HG02938 (cell line): ENCODE data around the gene NEURL4.

ENCODE experiments used
- ATAC-seq: cut with Tn5 transposase; IDR thresholded peaks from one replicate; pipeline ENCODE4 v1.9.1; 2021; ENCODE audit warnings: mild to moderate bottlenecking, moderate library complexity; ENCODE audit not compliant: unreplicated experiment

The NEURL4 gene

GRCh38 chr17:7324438-7324779 lies 4.7 kb downstream of the NEURL4 start:
- no peak for ATAC-seq

GRCh38 chr17:7323731-7324437 lies 5.3 kb downstream of the NEURL4 start:
- ATAC-seq, result no peak

- ATAC-seq, result no peak
Observed at GRCh38 chr17:7322520-7323194, 6.5 kb downstream of the NEURL4 start.

- no peak for ATAC-seq
Observed at GRCh38 chr17:7321466-7321865, 7.7 kb downstream of the NEURL4 start.

DNA sequence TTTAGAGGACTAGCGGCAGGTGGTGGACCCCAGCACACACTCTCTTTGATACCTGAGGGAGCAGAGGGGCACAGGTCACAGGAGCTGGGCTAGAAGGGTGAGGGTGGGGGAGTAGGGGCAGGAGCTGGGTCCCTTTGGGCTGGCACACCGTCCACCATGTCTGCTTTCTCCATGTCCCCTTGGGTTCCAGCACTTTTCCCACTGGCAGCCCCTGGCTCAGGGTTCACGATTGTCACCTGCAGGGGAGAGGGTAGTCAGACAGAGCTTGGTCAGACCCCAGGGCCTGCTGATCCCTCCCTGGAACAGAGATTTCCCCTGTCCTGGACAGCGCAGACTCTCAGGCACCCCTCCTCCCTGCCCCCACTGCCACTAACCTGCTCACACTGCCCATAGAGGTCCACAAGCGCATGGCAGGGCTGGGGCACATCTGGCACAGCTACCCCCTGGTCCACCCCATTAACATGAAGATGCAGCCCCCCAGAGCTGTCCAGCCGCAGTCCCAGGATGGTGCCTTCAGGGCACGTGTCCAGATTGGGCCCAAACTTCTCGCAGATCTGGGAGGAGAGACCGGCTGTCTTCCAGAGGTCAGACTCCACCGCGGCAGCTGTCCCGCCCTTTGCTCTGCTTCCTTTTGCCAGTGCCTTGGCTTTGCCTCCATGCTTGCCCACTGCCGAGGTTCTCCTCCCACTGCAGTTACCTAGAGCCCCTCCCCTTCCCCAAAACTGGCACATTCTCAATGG lies 10.8 kb downstream of the NEURL4 start:
- no peak for ATAC-seq

- ATAC-seq, result no peak
Observed at GRCh38 chr17:7317161-7317803, 11.9 kb downstream of the NEURL4 start.

- ATAC-seq, result peak; percentile 7
Observed at GRCh38 chr17:7315570-7316235, 13.4 kb downstream of the NEURL4 start.

DNA sequence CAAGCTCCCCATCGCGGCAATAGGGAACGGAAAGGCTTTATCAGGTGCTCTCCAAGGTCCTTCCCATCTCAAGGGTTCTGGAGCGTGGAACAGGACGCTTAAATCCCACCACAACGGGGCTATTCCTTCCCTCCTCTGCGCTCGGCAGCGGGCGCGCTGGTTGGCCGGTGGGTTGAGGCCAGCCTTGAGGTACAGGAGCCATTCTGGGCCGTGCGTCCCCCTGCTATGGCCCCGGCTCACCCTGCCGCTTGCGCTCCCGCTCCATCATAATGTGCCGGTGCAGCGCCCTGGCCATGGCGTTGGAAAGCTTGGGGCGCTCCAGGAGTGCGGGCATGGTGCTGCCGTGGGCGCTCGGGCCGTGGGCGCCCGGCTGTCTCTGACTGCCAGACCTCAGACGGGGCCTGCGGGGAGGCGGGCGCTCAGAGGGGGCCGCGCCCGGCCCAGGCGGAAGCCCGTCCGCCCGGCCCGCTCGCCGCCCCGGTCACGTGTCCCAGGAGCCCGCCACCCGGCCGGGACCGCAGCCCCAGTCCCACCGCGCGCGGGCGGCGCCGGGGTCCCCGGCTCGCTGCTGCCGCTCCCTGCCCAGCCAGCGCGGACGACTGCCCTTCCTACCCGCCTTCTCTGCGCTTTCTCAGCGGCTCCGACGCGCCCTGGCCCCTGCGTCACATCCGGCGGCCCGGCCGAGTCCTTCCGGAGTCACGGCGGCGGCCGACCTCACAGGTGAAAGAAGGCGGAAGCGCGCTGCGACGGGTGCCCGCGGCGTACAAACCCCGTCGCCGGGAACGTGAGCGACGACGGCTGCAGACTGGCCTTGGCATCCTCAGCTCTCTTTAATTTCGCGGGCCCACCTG lies 14.2 kb downstream of the NEURL4 start, which contains the start of gene GPS2:
Gene GPS2 (minus strand): TSS at position 642 of the 851 bp plus-strand sequence. CDS start 308 bp downstream, at position 334.
- peak; percentile 60 for ATAC-seq

DNA sequence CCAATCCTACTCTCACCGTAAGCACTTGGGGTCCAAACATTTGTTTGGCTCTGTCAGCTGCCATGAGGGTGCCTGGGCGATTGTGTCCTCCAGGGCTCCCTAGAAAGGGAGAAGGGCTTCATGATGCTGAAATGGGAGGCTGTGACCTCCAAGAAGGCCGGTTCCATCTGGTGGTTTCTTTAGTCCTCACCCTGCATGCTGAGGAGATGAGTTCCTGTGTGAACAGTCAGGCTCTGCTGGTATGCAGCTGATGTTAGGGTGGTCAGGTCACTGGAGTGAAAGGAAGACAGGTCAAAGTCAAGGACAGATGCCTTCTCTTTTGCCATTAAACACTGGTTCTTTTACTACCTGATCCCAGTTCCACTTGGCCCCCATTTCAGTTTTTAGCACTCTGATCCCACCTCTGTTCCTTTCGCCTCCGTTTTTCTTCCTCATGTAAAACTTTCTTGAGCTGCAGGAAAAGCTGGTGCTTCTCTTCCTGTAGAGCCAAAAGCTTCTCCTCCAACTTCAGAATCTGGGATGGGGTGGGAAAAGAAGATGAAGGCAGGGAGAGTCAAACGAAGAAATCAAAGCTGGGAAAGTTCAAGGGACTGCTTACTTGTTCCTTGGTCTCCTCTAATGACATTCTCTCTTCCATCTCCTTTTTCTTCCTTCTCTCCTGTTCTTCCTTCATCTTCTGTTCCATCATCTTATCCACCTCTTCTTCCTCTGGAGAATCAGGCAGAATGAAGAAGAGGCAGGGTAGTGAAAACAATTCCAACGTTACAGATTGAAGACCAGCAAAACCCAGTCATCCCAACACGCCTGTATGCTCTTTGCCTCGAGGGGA lies 15.0 kb downstream of the NEURL4 start:
- no peak for ATAC-seq

GRCh38 chr17:7313088-7313889 lies 15.8 kb downstream of the NEURL4 start:
- ATAC-seq, result no peak

GRCh38 chr17:7312432-7313087 lies 16.6 kb downstream of the NEURL4 start:
- no peak for ATAC-seq

DNA sequence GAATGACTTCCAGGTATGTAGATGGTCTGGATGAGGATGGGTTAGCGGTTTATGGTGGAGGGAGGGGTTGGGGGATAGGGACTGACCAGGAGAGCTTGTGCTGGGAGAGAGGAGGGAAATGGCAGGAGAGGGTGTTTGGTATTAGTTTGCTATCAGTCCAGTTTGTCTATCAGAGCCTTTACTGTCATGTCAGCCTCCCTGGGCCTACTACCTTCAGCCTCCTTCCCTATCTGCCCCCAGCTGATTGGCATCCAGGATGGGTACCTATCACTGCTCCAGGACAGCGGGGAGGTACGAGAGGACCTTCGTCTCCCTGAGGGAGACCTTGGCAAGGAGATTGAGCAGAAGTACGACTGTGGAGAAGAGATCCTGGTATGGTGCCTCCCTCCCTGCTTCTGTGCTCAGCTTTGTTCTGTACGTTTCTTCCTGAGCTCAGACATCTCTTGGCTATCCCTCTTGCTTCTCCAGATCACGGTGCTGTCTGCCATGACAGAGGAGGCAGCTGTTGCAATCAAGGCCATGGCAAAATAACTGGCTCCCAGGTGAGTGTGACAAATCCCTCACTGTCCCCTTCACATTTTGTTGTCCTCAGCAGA lies 17.9 kb downstream of the NEURL4 start:
- ATAC-seq, result no peak

DNA sequence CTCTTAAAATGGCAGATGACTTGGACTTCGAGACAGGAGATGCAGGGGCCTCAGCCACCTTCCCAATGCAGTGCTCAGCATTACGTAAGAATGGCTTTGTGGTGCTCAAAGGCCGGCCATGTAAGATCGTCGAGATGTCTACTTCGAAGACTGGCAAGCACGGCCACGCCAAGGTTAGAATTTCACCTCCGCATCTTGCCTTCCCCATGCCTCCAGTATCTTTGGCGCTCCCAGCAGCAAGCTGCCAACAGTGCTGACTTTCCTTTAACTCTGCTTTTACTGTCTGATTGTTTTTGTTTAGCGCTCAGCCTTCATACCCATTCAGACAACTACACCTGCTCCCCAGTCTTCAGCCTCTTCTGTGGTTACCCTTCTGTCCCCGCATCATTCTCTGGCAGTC lies 19.5 kb downstream of the NEURL4 start:
- no peak for ATAC-seq

DNA sequence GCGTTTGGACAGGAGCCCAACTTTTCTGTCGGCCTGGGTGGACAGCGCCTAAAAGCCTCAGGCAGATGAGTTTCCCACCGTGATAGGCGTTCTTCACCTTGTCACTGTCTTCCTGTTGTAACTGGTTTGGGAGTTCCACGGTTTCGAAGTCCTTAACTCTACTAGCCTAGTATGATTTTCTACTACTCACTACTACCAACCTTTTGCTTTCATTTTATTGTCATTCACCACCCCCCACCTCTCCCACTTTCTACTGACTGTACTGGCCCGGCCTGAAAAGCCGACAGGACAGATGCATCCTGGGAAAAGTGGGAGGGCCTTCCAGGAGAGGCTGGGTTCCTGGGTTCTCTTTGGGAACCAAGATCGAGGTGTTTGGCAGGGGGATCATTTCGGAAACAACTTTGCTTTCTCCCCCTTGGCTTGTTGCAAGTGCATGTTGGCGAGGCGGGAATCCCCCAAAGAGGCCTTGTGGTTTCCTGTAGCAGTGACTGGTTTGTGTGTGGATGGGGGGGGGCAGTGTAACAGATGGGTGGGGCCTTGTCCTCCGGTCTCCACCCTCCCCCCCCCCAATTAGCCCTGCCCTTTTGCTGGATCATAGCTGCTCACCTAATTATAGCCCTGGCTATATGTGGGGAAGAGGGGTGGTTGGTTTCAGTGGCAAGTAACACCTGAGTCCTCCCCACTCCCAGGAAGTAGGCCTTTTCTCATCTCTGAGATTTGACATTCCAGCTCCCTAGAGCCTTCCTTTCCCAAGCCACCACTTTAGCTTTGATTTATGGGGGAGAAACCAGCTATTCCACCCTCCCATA lies 20.3 kb downstream of the NEURL4 start:
- ATAC-seq, result no peak

GRCh38 chr17:7307686-7308624 lies 21.2 kb downstream of the NEURL4 start:
- peak; percentile 14 for ATAC-seq
